Ovary (tissue), 3 donors: ENCODE results near the gene TMEM184A.

ENCODE experiments used
- POLR2A ChIP-seq: fragments of 450-650 bp; IDR thresholded peaks from one replicate; pipeline ENCODE4 v1.6.1; 2017; ENCODE audit warnings: antibody characterized with exemption, mild to moderate bottlenecking, moderate library complexity
- TF ChIP-seq, protein P1 (sequence below), 3 donors: fragments of 450-650 bp in 2 of 3; fragments of 200-600 bp in 1 of 3; IDR thresholded peaks; one replicate each; pipeline versions ENCODE4 v1.5.1 to v1.8.0; 2016 to 2022; ENCODE audit warnings: antibody characterized with exemption in 3 of 3, mild to moderate bottlenecking in 1 of 3
- donor health status: DM: no; HTN: no; CAD: no.

DNA sequence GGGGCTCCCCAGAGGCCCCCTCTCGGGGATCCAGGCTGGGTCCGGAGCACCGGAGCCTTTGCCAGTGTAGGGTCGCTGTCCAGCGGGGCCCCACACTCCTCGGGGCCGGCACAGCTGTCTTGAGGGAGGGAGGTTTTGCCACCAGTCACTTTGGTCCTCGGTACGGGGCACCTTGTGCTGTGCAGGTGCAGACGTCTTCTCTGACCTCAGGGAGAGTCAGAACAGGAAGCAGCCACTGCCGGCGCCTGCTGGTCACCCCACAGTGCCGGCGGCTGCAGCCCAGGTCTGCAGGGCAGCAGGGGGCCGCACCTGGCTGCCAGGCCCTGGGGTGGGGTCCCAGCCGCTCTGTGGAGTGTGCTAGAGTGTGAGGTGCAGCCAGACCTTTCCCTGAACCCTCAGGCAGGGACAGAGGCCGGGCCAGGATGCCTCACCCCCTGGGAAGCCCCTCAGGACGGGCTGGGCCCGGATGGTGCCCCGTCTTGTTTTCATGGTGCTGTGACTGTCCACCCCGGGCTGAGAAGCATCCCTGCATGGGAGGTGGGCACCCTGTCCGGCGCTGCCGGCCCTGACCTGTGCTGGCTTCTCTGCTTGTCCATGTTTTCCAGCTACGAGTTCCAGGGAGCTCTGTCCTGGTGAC lies 17.3 kb downstream of the TMEM184A start:
- TF ChIP-seq, protein P1, sequence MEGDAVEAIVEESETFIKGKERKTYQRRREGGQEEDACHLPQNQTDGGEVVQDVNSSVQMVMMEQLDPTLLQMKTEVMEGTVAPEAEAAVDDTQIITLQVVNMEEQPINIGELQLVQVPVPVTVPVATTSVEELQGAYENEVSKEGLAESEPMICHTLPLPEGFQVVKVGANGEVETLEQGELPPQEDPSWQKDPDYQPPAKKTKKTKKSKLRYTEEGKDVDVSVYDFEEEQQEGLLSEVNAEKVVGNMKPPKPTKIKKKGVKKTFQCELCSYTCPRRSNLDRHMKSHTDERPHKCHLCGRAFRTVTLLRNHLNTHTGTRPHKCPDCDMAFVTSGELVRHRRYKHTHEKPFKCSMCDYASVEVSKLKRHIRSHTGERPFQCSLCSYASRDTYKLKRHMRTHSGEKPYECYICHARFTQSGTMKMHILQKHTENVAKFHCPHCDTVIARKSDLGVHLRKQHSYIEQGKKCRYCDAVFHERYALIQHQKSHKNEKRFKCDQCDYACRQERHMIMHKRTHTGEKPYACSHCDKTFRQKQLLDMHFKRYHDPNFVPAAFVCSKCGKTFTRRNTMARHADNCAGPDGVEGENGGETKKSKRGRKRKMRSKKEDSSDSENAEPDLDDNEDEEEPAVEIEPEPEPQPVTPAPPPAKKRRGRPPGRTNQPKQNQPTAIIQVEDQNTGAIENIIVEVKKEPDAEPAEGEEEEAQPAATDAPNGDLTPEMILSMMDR (IDR thresholded peaks at IDR 0.05): no peak
- TF ChIP-seq POLR2A: no peak
